NCI-H446 (cell line): ENCODE data around the gene ARSG.
"Not testable (repeated sequence)": the region's sequence is repeated elsewhere in the genome, so short reads cannot be mapped to it uniquely, and the experiment has no call there.

Source experiments
- DNase-seq, 2 experiments: peaks; one replicate each; lab custom pipeline; 2025; lab: John Stamatoyannopoulos, UW

The ARSG gene

DNA sequence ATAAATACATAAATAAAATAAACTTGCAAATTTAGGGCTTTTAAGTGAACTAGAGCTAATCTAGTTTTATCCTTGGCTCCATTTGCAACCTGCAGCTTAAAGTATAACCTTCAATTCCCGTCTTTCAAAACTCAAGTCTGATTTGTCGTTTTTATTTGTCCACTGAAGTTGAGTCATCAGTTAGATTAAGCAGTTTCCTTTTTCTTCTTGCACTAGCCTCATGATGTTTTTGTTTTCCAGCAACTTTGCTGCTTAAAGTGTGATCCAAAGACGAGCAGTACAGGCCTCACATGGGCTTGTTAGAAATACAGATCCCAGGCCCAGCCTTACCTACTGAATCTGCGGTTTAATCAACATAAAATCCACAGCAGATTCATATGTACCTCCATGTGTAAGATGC lies 13.8 kb downstream of the ARSG start:
- DNase-seq: no peak

DNA sequence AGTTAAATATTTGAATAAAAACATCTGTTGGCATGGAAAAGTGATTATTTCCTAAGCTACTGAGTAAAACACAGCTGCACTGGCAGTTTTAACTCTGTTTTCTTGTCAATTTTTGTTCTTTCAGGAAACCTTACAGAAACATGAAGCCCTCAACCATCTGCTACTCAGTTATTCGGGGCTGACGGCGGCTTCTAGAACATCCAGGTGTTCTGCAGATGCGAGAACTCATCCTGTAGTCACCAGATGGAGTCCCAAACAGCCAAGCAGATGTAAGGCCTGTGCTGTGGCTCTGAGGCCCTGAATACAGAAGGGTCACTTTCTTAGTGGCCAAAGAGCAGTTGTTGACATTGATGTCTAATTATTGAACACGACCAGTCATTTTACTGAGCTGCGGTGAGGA lies 15.5 kb downstream of the ARSG start:
- no peak for DNase-seq

- no peak for DNase-seq
Measured at GRCh38 chr17:68307443-68307842, 16.1 kb downstream of the ARSG start.

DNA sequence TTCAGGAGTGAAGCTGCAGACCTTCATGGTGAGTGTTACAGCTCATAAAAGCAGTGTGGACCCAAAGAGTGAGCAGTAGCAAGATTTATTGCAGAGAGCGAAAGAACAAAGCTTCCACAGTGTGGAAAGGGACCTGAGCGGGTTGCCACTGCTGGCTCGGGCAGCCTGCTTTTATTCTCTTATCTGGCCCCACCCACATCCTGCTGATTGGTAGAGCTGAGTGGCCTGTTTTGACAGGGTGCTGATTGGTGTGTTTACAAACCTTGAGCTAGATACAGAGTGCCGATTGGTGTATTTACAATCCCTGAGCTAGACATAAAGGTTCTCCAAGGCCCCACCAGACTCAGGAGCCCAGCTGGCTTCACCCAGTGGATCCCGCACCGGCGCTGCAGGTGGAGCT lies 17.2 kb downstream of the ARSG start:
- DNase-seq: not testable (repeated sequence)

- DNase-seq: not testable (repeated sequence)
Measured at GRCh38 chr17:68309066-68309670, 17.9 kb downstream of the ARSG start.

- DNase-seq: no peak
Measured at GRCh38 chr17:68310152-68310551, 18.9 kb downstream of the ARSG start.

- DNase-seq: no peak
Measured at GRCh38 chr17:68314916-68315535, 23.7 kb downstream of the ARSG start.

DNA sequence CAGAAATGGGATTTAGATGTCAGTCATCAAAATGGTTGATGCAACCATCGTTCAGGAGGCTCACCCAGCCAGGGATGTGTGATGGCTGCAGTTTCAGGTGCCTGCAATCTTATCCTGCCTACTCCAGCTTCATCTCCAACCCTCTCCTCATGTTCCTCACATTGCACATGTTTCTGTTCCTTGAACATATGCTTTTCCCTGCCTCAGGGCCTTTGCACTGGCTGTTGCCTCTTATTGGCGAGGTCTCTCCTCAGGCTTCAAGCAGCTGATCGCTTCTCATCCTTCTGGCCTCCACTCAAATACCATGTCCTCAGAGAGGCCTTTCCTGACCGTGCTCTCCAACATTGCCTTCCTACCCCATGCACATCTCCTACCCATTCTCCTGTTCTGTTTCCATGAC lies 24.6 kb downstream of the ARSG start:
- no peak for DNase-seq

DNA sequence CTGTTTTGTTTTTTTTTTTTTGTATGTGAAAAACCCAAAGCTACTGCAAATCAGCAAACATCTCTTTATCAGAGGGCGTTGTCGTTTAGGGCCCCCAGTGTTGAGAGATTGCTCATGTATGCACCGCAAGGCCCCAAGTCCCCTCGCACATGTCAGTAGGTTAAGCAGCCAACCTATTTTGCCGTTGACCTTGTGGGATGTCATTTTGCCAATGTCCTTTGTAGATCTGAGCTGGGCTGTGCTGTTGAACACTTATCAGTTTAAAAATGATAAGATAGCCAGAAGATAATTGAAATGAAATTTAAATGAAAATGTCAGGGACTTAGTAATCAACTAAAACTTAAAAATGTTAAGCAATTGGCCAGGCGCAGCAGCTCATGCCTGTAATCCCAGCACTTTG lies 26.2 kb downstream of the ARSG start:
- DNase-seq: no peak

GRCh38 chr17:68318103-68318991 lies 27.1 kb downstream of the ARSG start:
- no peak for DNase-seq

GRCh38 chr17:68319410-68320162 lies 28.3 kb downstream of the ARSG start:
- DNase-seq: no peak

DNA sequence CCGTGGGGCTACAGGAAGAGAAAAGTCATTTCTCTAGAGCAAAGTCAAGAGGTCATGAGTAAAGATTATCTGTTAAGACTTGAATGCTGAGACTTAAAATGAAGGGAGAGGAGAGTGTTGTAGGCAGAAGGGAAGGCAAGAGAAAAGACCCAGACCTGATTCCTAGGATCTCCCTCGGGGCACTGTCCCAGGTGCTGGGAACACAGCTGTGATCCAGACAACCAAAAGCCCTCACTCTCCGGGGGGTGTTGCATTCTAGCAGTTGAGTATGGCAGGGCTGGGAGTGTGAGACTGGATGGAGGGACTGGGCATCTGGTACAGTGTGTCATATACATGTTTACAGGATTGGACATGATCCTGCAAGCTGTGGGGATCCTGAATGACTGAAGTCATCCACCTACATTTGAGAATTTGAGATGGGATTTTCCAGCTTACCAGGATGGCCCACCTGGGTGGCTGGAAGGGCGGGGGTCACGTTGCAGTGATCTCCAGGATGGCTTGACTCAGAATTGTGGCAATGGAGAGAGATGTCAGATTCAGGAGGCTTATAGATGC lies 29.1 kb downstream of the ARSG start:
- no peak for DNase-seq

DNA sequence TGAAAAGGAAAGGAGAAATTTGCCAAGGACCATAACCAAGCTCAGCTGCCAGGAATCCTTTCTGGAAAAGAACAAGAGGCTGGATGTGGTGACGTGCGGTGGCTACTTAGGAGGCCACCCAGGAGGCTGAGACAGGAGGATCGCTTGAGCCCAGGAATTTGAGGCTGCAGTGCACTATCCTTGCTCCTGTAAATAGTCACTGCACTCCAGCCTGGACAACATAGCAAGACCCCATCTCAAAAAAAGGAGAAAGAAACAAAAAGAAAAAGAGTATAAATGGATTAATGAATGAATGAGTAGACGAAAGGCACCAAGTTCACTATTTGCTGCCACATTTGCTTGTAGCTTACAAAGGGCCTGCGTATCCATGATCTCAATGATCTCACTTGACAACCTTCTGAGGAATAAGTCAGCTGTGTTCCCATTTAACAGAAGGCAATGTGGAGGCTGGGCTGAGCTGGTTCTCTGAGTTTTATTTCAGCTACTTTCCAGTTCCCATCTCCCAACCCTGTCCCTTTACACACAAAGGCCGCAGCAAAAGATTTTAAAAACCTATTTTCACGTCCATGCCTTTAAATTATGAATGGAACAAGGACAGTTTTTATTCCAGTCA lies 29.8 kb downstream of the ARSG start:
- no peak for DNase-seq

DNA sequence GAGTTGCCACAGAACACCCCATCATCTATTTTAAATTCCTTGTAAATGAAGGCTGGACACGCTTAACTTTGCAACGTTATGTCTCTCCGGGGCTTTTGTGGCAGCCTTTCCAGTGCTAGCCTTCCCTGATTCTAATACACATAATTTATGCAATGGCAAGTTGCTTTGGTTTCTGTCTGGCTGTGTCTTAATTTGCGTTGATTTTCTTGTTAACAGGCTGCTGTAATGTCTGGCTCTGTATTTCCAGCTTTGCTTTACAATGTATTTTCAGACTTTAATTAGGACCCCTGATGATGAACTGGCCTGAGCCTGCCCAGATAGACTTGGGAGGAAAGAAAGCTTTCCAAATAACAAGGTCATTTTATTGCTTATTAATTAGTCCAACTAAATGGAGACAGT lies 30.3 kb downstream of the ARSG start:
- no peak for DNase-seq

DNA sequence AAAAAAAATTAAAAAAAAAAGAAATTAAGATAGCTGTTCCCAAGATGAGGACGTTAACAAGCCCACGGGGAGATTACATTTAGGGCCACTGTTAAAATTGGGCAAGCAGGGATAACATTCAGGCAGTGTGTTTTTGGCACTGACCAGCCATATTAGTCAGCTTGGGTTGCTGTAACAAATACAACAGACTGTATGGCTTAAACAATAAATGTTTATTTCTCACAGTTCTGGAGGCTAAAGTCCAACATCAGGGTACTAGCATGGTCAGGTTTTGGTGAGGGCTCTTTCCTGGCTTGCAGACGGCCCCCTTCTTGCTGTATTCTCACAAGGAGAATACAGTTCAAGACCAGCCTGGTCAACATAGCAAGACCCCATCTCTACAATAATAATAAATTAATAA lies 31.3 kb downstream of the ARSG start:
- no peak for DNase-seq

DNA sequence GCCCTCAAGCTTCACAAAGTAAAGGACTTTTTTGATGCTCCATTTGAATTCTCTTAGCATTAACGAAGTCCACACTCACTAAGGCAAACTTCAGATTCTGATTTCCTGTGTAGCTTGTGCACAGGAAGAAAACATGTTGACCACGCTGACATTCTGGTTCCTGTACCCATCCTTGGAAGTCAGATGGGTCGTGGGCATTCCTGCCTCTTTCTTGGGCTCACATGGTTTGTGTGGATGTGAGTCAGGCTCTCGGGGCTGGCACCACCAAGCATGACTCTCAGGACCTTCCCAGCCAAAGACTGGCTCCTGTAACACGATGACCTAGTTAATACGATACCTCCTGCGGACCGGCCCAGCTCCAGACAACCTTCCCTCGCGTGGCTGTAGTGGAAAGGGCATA lies 32.8 kb downstream of the ARSG start:
- DNase-seq: no peak

DNA sequence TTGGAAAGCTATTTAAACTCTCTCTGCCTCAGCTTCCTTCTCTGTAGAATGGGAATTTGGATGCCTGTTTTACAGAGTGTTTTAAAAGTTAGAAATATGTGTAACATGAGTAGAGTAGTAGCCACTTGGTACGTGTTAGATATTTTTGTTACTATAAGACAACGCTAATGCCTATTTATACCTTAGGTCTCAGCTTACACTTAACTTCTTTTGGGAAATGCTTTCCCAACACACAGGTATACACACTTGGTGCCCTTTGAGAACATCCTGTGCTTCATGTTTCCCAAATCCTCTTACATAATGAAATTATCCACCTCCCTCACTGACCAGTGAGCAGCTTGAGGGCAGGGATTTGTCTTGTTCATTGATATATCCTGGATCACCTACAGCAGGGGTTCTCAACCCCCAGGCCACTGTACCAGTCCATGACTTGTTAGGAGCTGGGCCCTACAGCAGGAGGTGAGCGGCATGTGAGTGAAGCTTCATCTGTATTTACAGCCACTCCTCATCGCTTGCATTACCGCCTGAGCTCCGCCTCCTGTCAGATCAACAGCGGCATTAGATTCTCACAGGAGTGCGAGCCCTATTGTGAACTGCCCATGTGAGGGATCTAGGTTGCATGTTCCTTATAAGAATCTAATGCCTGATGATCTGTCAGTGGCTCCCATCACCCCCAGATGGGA lies 33.5 kb downstream of the ARSG start:
- no peak for DNase-seq

DNA sequence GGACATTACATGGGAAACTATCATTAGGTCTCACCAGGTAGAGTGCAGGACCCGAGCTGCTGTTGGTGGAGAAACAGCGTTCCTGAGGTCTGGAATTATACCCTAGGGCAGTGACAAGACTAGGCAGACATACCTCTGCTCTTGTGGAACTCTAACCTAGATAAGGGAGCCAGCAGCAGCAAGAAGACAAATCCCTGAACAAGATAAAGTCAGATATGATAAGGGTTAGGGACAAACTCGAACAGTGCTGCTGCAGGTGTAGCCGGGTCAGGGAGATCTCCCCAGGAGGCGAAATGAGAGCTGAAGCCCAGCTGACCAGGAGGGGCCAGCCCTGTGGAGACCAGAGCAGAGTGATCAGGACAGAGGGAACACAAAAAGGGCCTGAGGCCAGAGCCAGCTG lies 34.7 kb downstream of the ARSG start:
- DNase-seq: no peak

GRCh38 chr17:68326681-68327080 lies 35.4 kb downstream of the ARSG start:
- DNase-seq: no peak

GRCh38 chr17:68327823-68328557 lies 36.7 kb downstream of the ARSG start:
- no peak for DNase-seq
